K562 (cell line): Measurements from ENCODE around the gene DUSP28. TPM values are rescaled to one million over a fixed set of nuclear protein-coding genes. Genes with fewer than 3 reads are reported as not detected.

Experiments
- ATAC-seq: fragments of 200-7000 bp; cut with Tn5 transposase; 3 replicates; pipeline ENCODE4 v1.9.1; 2020; ENCODE audit warnings: moderate library complexity
- BruUV-seq: library from RNA; stranded (reverse); fragments of 400-500 nt; replicated peaks from 2 replicates; lab custom pipeline; 2021; lab: Mats Ljungman, UMichigan
- CTCF ChIA-PET: fragments of 300-600 bp; formaldehyde crosslinking; extraction: SDS; loops from one replicate; lab custom pipeline; 2021; ENCODE audit warnings: low intra/inter-chr PET ratio; lab: Yijun Ruan, JAX
- POLR2A ChIA-PET: fragments of 300-600, 350-650 bp; sonication (Branson Sonifier 250); formaldehyde crosslinking; extraction: SDS; loops from one replicate; lab custom pipeline; 2021; ENCODE audit warnings: antibody characterized with exemption, inconsistent platforms; lab: Yijun Ruan, JAX
- DNase-seq, 4 experiments: peaks; one replicate each; pipeline versions ENCODE4 v3.0.0 to v3.0.0-alpha.2; 2011 to 2018; ENCODE audit warnings: low spot score in 3 of 4, mixed read lengths in 3 of 4; ENCODE audit errors: extremely low read depth in 1 of 4
- FAIRE-seq: peaks from 2 replicates; lab custom pipeline; 2011; peaks lifted over from hg19 to GRCh38; lab: Jason Lieb, UNC
- H2AFZ ChIP-seq: 2 replicates; pipeline ENCODE4 v1.6.0; 2011; ENCODE audit warnings: low read depth, low read length, control low read depth, inconsistent platforms
- H3K27ac ChIP-seq: fragments of 200-600 bp; 3 replicates; pipeline ENCODE4 v1.8.0; 2011; ENCODE audit warnings: low read depth, mild to moderate bottlenecking, control low read depth, inconsistent platforms, low read length, moderate library complexity, mixed read lengths; ENCODE audit errors: extremely low read depth
- H3K27me3 ChIP-seq, 2 experiments: fragments of 300-600 bp in 1 of 2; 2 replicates in 1 of 2; 3 replicates in 1 of 2; pipeline versions ENCODE4 v1.6.0 to v1.8.0; 2011; ENCODE audit warnings: inconsistent platforms in 2 of 2, low read length in 2 of 2, mild to moderate bottlenecking in 1 of 2, mixed read lengths in 1 of 2, moderate library complexity in 1 of 2; ENCODE audit not compliant: control insufficient read depth in 2 of 2, insufficient read depth in 2 of 2
- H3K36me3 ChIP-seq: fragments of 300-600 bp; 3 replicates; pipeline ENCODE4 v1.8.0; 2011; ENCODE audit warnings: mild to moderate bottlenecking, low read length, inconsistent platforms; ENCODE audit not compliant: control insufficient read depth, insufficient read depth
- H3K4me1 ChIP-seq, 2 experiments: fragments of 200-600 bp in 1 of 2; replicated peaks in 1 of 2; 2 replicates in 1 of 2; 3 replicates in 1 of 2; pipeline versions ENCODE4 v1.5.1 to v1.8.0; 2011; ENCODE audit warnings: inconsistent platforms in 2 of 2, low read length in 2 of 2, mild to moderate bottlenecking in 1 of 2, mixed read lengths in 1 of 2, moderate library complexity in 1 of 2; ENCODE audit not compliant: control insufficient read depth in 2 of 2, insufficient read depth in 2 of 2
- H3K4me2 ChIP-seq: 2 replicates; pipeline ENCODE4 v1.6.1; 2011; ENCODE audit warnings: low read length, control low read depth, inconsistent platforms, mixed read lengths; ENCODE audit not compliant: insufficient read depth
- H3K4me3 ChIP-seq: fragments of 200-600 bp; sonication (generic), shearing (Covaris generic); 2 replicates; pipeline ENCODE4 v1.5.1; 2016; ENCODE audit warnings: control low read depth, inconsistent platforms
- H3K79me2 ChIP-seq: fragments of 200-600 bp; 3 replicates; pipeline ENCODE4 v1.8.0; 2011; ENCODE audit warnings: low read length, inconsistent platforms; ENCODE audit not compliant: control insufficient read depth, insufficient read depth
- H3K9ac ChIP-seq, 2 experiments: 2 replicates each; pipeline versions ENCODE4 v1.6.0 to v1.6.1; 2011; ENCODE audit warnings: low read depth in 2 of 2, low read length in 2 of 2, control low read depth in 1 of 2, inconsistent platforms in 1 of 2, mild to moderate bottlenecking in 1 of 2, mixed read lengths in 1 of 2; ENCODE audit not compliant: insufficient read depth in 1 of 2
- H3K9me1 ChIP-seq: one replicate; pipeline ENCODE4 v1.6.0; 2011; ENCODE audit warnings: inconsistent platforms, mild to moderate bottlenecking, low read length, moderate library complexity; ENCODE audit not compliant: control insufficient read depth, insufficient read depth
- H3K9me3 ChIP-seq: replicated peaks from 2 replicates; pipeline ENCODE4 v1.5.1; 2011; ENCODE audit warnings: low read depth, low read length, inconsistent platforms; ENCODE audit not compliant: control insufficient read depth, insufficient read depth
- H4K20me1 ChIP-seq: replicated peaks from 2 replicates; pipeline ENCODE4 v1.6.1; 2011; ENCODE audit warnings: low read length, inconsistent platforms, mixed read lengths; ENCODE audit not compliant: control insufficient read depth, insufficient read depth
- EHMT2 ChIP-seq: fragments of 450-650 bp; IDR thresholded peaks from 2 replicates; pipeline ENCODE4 v1.6.1; 2018; ENCODE audit warnings: antibody characterized with exemption
- GATAD2B ChIP-seq: fragments of 450-650 bp; IDR thresholded peaks from 2 replicates; pipeline ENCODE4 v1.6.1; 2017; ENCODE audit warnings: mild to moderate bottlenecking, borderline replicate concordance
- KAT8 ChIP-seq: fragments of 450-650 bp; IDR thresholded peaks from 2 replicates; pipeline ENCODE4 v1.6.1; 2016; ENCODE audit warnings: low read depth, mild to moderate bottlenecking
- POU5F1 ChIP-seq: fragments of 150-350 bp; IDR thresholded peaks from 2 replicates; pipeline ENCODE4 v1.6.1; 2014; ENCODE audit warnings: borderline replicate concordance, low read length, low read depth, mild to moderate bottlenecking; ENCODE audit not compliant: partially characterized antibody
- TCF7L2 ChIP-seq: fragments of 150-350 bp; IDR thresholded peaks from 2 replicates; pipeline ENCODE4 v1.6.1; 2016; ENCODE audit warnings: low read depth, mild to moderate bottlenecking, low read length, moderate library complexity
- TEAD1 ChIP-seq, 2 experiments: fragments of 450-650 bp in 1 of 2; sonication (generic) in 1 of 2; formaldehyde crosslinking; IDR thresholded peaks; 2 replicates each; pipeline versions ENCODE4 v1.4.0 to v1.8.0; 2020 to 2022; ENCODE audit warnings: mild to moderate bottlenecking in 2 of 2, missing genetic modification reagents in 1 of 2
- ZBTB26 ChIP-seq: fragments of 450-650 bp; formaldehyde crosslinking; IDR thresholded peaks from 2 replicates; pipeline ENCODE4 v1.4.0; 2022; ENCODE audit warnings: missing genetic modification characterization
- ZBTB9 ChIP-seq: fragments of 450-650 bp; formaldehyde crosslinking; IDR thresholded peaks from 2 replicates; pipeline ENCODE4 v1.4.0; 2020; ENCODE audit warnings: mild to moderate bottlenecking, moderate library complexity
- ZNF318 ChIP-seq, 2 experiments: fragments of 450-650 bp; IDR thresholded peaks; 2 replicates each; pipeline ENCODE4 v1.6.1; 2016; ENCODE audit warnings: mild to moderate bottlenecking in 2 of 2, borderline replicate concordance in 1 of 2, low read depth in 1 of 2, moderate library complexity in 1 of 2
- ZNF445 ChIP-seq: fragments of 250-450 bp; sonication (Bioruptor Pico); IDR thresholded peaks from 2 replicates; pipeline ENCODE4 v1.4.0; 2020; ENCODE audit warnings: low read depth, mild to moderate bottlenecking, moderate library complexity
- WGBS: fragments of 100-300 bp; shearing (Covaris generic); methylation state at CpG from one replicate; pipeline ENCODE4 v1.1.6; 2016; ENCODE audit warnings: low coverage, mixed read lengths; ENCODE audit not compliant: insufficient coverage; ENCODE audit errors: missing lambda C conversion rate; 5-methylcytosine and 5-hydroxymethylcytosine counted together
- in situ Hi-C: fragments of 300-500 bp; cut with MboI; formaldehyde crosslinking; loops from 4 replicates; pipeline ENCODE4 v1.15.0; 2018; ENCODE audit warnings: inconsistent platforms, mixed read lengths
- intact Hi-C: fragments of 100-400 bp; cut with micrococcal nuclease; formaldehyde crosslinking; loops from 2 replicates; pipeline ENCODE4 v1.14.2; 2022
- polyA plus RNA-seq, 8 experiments: library from polyadenylated mRNA; depleted of rRNA in 4 of 8; stranded (reverse) in 5 of 8; unstranded in 3 of 8; fragments of >200 nt; fragmentation: Nextera tagmentation in 2 of 8; fragmentation: Illumina TruSeq in 1 of 8; extraction: Ambion mirVana in 2 of 8; extraction: Trizol in 1 of 8; gene quantifications; 2 replicates each; pipeline versions ENCODE4 v1.2.1 to v1.2.3, GENCODE V29; 2011 to 2014; ENCODE audit warnings: inconsistent platforms in 1 of 8, missing spikeins in 1 of 8
- total RNA-seq, 7 experiments: library from RNA; depleted of rRNA in 6 of 7; stranded (reverse); fragments of >200 nt in 6 of 7; fragmentation: Illumina TruSeq in 2 of 7; extraction: Trizol in 2 of 7; gene quantifications; 2 replicates each; pipeline versions ENCODE4 v1.2.1 to v1.2.3, GENCODE V29; 2011 to 2021; ENCODE audit warnings: low replicate concordance in 1 of 7

DUSP28 gene
- total and polyA plus RNA-seq, 9 of the 15 experiments (the other 6 are each of a cell fraction or from before 2014, with no cell fraction given) = 2.8 to 8.1 (median 4.2) TPM

GRCh38 chr2:240581811-240582210, 21.7 kb downstream of the DUSP28 start:
- H3K27ac ChIP-seq = no peak overlapping the region
- FAIRE-seq = no peak
- H3K27me3 ChIP-seq = no peaks in the 10 kb centered on the region
- peaks cover 18% of the 10 kb centered on the region; the same call in 2 of the 3 replicates for H3K36me3 ChIP-seq
- H3K79me2 ChIP-seq = peaks cover 45% of the 10 kb centered on the region
- ATAC-seq = no peak
- H2AFZ ChIP-seq = no peak overlapping the region
- BruUV-seq = no TSS peak
- no peaks in the 10 kb centered on the region for H3K9me3 ChIP-seq
- in situ Hi-C loops (no loop called here), intact Hi-C loops (no loop called here)
- ChIA-PET POLR2A (no interaction called here), CTCF (no interaction called here)
- H3K4me1 ChIP-seq = peaks cover 46 to 59% of the 10 kb centered on the region in 2 experiments
- H4K20me1 ChIP-seq = no peaks in the 10 kb centered on the region; the same call in 1 of the 2 replicates
- WGBS = 77% methylated on average over 3 of the region's 5 CpGs
- no peak overlapping the region for H3K4me3 ChIP-seq
- H3K9me1 ChIP-seq = peaks cover 8% of the 10 kb centered on the region
- no peak overlapping the region for H3K4me2 ChIP-seq
- no peak for DNase-seq
- H3K9ac ChIP-seq = peak overlapping the region in 1 of 2 experiments; percentile 40; a peak in 1 of 4 replicates
- TF ChIP-seq POU5F1 = no peak
- TF ChIP-seq GATAD2B = no peak
- TF ChIP-seq TCF7L2 = no peak
- no peak for TF ChIP-seq TEAD1 (CRISPR knock-in tag; IDR thresholded peaks at IDR 0.05)
- TF ChIP-seq ZNF318 (IDR thresholded peaks at IDR 0.05; ENCODE audit: borderline replicate concordance in 1 of 2, low read depth in 1 of 2) = no peak
- TF ChIP-seq KAT8 = no peak
- TF ChIP-seq EHMT2 = no peak
- no peak for TF ChIP-seq ZNF445 (CRISPR knock-in tag)
- no peak for TF ChIP-seq ZBTB9
- no peak for TF ChIP-seq ZBTB26 (CRISPR knock-in tag)
